GM19193 (cell line): ENCODE data around the gene CYBA.
A peak's percentile ranks its signal among the peaks of the same experiment; 100 is the strongest.

Experiments used
- POLR2A ChIP-seq: IDR thresholded peaks from 4 replicates; pipeline ENCODE4 v1.6.1; 2011; ENCODE audit not compliant: insufficient read depth, insufficient read length; ENCODE audit errors: extremely low read depth

Gene CYBA

DNA sequence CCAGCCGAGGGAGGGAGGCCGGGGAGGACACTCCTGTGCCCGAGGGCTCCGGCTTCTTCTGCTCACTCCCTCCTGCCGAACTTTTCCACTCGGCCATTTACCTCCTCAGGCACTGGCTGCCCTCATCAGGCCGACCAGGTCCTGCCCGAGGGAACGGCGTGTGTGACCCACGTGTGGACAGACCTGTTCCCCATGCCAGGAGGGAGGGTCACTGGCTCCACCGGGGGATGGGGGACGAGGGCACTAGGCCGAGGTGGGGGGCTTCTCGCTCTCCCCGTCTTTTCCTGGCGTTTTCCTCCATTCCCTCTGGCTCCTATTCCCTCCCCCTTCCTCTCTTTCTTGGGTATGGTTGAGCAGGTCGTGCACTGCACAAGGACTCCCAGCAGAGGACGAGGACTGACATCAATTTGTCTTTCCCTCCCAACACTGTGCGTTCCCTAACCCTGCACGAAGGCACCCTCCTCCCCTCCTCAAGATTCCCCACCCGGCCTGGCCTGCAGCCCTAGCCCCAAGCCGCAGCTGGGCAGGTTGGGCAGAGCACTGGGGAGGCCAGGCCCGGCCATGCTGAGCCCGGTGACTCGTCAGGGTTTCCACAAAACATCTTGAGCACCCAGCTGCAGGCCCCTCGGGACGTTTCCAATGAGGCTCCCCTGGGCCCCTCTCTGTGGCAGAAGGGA, 15.7 kb downstream of the CYBA start:
- no peak for TF ChIP-seq POLR2A

DNA sequence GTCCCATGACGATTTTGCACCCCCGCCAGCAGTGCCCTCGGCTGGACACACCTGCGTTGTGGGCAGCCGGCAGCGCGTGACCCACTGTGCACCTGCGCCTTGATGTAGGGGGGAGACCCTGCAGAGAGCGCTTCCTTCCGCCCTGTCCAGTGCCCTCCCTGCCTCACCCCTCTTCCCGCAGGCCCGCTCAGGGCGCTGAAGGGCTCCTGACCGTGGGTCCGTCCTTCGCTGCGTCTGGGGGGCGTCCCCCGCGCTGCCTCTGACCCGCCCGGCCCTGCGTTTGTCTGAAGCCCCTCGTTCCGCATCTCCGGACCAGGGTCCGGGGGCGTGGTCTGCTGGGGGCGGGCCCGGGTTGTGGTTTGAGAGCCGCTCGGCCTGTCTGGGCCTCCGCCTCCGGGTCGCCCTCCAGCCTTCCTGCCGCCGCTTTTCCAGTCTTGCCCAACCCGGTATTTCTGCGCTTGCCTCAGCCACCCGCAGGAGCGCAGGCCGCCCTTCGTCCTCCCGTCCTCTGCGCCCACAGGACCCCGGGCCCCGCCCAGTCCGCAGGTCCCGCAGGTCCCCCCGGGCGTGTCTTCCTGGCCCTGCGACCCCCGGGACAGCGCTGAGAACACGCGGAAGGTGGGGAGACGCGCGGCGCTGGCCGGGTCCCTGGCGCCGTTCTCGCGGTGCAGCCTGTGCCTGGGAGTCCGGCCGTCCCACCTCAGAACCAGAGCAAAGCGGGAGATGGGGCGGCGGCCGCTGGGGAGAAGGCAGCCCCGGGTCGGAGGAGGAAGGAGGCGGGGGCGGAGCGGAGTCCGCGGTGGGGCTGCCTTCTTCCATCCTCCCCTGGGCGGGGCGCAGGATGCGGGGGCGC, 16.5 kb downstream of the CYBA start:
- TF ChIP-seq POLR2A: peak; percentile 44

DNA sequence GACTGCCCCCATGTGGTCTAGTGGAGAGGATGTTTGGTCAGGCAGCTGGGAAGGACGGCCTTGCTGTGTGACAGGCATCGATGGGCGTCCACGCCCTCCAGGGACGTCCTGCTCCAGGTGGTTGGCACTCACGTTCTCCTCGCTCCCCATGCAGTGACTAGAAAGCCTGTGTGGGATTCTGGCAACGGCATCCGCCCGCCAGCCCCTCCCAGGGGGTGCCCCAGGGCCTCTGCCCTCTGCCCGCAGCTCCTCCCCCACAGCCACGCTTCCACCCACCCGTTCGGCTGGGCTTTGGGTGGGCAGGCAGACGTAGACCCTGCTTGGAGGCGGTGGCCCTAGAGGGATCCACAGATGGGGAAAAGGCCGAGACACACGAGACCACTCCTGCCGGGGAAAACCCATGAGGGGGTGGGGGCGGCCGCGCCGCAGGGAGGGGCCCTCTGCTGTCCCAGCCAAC, 17.1 kb downstream of the CYBA start:
- TF ChIP-seq POLR2A: no peak

DNA sequence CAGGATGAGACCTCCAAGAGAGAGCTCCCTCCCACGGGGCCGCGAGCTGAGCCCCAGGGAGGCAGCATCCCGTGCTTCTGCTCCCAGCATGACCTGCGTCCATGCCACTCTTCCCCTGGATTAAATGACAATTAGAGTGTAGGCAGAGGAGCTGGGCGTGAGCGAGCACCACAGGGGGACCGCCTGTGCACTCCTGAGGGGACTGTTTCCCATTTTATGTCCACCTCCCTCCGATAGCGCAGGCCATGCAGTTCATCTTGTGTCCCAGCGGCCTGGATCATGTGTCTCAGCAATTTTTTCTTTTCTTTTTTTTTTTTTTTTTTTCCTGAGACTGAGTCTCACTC, 18.3 kb downstream of the CYBA start:
- no peak for TF ChIP-seq POLR2A

DNA sequence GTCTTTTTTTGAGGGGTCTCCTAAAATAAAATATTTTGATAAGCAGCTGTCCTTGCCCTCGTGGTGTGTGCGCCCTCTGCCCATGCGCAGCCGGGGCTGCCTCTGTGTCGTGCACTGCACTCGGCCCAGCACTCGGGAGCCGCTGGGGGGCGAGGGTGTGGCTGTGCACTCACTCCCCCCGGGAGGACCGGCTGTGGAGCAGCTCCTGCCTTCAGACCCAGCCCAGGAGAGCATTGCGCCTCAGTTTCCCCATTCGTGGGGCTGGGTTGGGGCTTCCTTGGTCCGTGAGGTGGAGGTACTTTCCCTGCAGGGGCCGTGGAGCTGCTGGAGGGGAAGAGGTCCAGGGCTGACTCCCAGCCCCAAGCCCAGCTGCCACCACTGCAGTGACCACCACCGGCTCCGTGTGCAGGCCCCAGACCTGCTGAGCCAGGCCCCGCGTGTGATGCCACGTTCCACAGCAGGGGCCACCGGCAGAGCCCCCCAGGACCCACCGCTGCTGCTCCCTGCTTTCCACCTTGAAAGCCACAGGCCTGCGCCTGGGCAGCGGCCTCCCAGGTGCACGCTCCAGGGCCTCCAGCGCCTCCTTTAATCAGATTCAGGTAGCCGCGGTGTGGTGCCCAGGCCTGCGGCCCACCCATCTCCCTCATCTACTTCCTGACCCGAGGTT, 18.8 kb downstream of the CYBA start:
- no peak for TF ChIP-seq POLR2A

DNA sequence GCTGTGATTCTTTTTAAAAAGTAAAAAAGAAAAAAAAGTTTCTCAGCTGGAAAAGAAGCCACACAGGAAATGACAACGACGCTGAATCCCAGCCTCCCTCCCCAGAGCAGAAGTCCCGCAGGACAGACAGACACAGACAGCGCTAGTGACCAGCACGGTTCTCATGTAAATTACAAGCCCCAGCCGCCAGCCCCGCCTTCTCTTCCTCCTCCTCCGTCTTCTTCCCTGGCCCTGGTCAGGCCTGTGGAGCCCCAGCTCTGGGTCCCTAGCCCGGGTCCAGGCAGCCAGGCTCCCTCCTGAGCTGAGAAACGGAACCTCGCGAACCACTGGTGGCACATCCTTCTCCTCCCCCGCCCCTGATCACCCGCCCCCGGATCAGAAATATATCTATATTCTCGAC, 19.5 kb downstream of the CYBA start:
- TF ChIP-seq POLR2A: no peak

DNA sequence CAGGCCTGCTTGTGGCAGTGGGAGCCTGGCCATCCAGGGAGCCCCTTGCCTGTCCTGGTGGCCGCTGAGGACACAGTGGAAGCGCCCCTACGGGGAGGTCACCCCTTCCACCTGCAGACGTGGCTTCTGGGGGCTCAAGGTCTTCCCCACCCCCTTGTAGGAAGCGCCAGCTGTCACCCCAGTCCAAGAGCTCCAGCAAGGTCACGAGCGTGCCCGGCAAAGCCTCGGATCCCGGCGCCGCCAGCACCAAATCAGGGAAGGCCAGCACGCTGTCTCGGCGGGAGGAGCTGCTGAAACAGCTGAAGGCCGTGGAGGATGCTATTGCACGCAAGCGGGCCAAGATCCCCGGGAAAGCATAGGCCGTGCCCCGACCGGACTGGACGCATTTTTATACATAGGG, 19.9 kb downstream of the CYBA start:
- no peak for TF ChIP-seq POLR2A

DNA sequence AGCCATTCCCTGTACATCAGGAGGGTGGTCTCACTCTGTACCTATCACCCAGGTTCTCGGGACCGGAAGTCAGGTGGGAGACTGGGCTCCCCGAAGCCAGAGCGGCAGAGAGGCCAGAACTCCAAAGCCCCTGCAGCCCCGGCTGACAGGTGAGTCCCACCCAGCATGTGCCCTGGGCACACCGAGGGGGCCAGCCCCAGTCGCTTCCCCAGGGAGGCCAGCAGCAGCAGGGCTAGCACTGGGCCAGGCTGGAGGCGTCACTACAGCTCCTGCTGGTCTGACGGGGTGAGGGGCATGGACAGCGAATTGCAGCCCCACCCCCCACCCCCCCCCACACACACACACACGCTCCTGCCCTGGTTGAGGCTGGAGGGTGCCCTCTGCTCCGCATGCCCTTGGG, 20.4 kb downstream of the CYBA start:
- TF ChIP-seq POLR2A: no peak

DNA sequence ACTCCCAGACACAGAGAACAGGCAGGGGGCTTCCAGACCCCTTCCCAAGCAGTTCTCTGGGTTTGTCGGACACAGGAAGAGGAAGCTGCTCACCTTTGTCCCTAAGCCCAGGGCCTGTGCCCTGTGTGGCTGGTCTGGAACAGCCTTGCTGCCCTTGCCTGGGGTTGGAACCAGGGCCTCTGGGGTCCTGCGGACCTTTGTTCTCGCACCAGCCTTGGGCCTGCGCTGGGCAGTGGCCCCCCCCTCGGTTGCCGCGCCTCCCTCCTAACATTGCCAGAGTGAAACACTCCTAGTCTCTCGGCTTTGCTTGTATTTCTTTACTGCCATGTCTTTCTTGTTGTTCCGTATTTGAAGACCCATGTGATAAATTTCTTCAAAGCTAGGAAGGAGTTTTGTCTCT, 21.0 kb downstream of the CYBA start:
- no peak for TF ChIP-seq POLR2A

DNA sequence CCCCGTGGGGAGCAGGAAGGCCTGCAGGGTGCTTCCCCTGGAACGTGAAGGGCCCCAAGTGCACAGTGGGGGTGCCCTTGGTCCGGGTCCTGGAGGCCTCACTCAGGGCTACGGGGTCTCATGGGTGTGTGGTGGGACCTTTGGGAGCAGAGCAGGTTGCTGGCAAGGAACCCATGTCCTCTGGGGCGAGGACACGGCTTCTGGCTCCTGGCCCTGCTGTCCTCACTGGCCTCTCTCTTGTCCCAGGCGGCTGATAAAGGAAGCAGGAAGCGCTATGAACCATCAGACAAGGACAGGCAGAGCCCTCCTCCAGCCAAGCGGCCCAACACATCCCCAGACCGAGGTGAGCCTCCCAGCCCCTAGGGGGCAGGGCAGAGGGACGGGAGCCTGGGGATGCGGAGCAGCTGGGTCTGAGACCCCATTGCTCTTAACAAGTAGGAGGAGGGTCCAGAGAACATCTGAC, 22.3 kb downstream of the CYBA start:
- no peak for TF ChIP-seq POLR2A

DNA sequence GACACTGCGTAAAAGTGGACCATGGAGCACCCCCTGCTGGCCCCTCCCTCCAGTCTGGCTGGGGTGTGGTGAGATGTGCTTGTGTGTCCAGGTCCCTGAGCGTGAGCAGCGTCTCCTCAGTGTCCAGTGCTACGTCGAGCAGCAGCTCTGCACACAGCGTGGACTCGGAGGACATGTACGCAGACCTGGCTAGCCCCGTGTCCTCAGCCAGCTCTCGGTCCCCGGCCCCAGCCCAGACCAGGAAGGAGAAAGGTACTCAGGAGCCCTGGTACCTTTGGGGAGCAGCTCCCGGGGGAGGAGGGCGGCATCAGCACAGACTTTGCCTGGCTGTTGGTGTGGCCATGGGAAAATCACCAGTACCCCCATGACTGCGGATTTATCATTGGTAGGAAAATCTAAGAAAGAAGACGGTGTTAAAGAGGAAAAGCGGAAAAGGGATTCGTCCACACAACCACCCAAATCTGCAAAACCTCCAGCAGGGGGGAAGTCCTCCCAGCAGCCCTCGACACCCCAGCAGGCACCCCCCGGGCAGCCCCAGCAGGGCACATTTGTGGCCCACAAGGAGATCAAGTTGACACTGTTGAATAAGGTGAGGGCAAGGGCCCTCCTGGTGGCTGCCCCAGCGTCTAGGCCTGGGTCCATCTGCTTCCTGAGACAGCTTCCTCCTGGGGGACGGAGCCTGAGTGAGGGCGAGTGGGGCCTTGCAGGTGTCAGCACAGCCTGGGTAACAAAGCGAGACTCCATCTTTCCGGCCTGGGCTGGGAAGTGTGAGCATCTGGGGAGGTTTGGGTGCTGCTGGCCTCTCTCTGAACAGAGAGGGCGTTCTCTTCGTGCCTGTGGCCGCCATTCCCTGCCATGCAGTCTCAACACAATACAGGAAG, 23.1 kb downstream of the CYBA start:
- no peak for TF ChIP-seq POLR2A

DNA sequence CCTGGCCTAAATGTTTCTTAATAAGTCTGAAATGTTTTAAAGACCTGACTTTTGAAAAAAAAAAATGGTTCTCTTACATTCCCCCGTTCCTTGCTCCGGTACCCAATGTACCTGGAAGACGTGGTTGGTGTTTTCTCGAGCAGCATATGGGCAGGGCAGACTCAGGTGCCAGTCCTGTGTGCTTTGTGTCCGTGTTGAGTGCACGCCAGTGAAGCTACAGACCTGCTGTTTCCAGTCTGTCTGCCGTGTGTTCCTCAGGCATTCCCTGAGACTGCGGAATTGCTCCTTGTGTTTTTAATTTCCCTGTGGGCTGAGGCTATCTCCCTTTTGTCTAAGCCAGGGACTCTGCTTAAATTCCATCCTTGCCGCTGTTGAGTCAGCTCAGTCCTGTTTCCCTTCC, 24.2 kb downstream of the CYBA start:
- TF ChIP-seq POLR2A: no peak

DNA sequence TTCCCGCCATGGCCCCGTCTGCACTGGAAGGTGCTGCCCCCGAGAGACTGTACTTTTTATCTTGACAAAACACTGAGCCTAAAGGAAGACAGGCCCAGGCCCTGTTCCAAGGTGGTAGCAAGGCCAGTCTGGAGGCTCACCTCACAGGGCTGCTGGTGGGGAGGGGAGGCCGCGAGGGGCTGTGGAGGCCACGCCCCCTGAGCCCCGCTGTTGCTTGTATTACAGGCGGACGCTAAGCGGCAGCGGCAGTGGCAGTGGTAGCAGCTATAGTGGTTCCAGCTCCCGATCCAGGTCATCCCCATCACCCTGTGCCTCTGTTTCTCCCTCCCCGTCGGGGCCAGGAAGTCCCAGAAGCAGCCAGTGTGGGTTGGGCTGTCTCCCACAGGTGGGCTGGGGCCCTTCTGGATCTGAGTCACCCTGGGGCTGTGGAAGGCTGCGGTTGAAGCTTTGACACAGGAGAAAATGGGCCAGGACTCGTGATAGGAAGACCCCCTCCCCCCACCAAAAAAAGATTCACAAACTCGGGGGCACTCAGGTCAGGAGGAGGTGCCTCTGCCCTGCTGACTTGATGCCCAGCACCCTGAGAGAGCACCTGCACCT, 25.8 kb downstream of the CYBA start:
- no peak for TF ChIP-seq POLR2A

DNA sequence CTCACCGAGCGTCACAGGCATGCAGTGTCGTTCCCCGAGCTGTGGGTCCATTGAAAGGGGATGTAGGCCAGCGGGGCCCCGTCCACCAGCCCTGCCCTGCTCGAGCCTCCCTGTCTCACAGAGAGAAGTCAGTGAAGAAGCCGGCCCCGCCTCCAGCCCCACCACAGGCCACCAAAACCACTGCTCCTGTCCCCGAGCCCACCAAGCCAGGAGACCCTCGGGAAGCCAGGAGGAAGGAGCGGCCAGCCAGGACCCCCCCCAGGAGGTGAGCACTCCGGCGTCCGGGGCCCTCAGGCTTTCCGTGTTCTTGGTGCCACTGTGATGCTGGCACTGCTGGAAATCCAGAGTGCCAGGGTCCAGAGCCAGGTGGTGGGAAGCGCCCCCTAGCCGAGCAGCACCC, 26.4 kb downstream of the CYBA start:
- no peak for TF ChIP-seq POLR2A
